Left ventricle myocardium inferior (tissue), 1 donor: Measurements from ENCODE around the gene JAML. TPM values are rescaled to one million over a fixed set of nuclear protein-coding genes. Genes with fewer than 3 reads are reported as not detected.

ENCODE experiments used
- DNase-seq: peaks from one replicate; pipeline ENCODE4 v3.0.0-alpha.2; 2020
- H3K27ac ChIP-seq: fragments of 200-600 bp; replicated peaks from 2 replicates; pipeline ENCODE4 v1.8.0; 2021
- H3K27me3 ChIP-seq: fragments of 200-600 bp; 2 replicates; pipeline ENCODE4 v1.8.0; 2021; ENCODE audit warnings: low read depth
- H3K36me3 ChIP-seq: fragments of 200-600 bp; 2 replicates; pipeline ENCODE4 v1.8.0; 2021
- H3K4me1 ChIP-seq: fragments of 200-600 bp; 2 replicates; pipeline ENCODE4 v1.8.0; 2021
- H3K4me3 ChIP-seq: fragments of 200-600 bp; 2 replicates; pipeline ENCODE4 v1.8.0; 2021; ENCODE audit warnings: mild to moderate bottlenecking, moderate library complexity
- H3K9me3 ChIP-seq: fragments of 200-600 bp; replicated peaks from 2 replicates; pipeline ENCODE4 v1.8.0; 2021
- CTCF ChIP-seq: fragments of 200-600 bp; IDR thresholded peaks from 2 replicates; pipeline ENCODE4 v1.8.0; 2021; ENCODE audit warnings: antibody characterized with exemption, mild to moderate bottlenecking, borderline replicate concordance
- intact Hi-C: fragments of 100-400 bp; cut with micrococcal nuclease; formaldehyde crosslinking; loops from one replicate; pipeline ENCODE4 v1.11.0; 2022
- total RNA-seq: library from RNA; stranded (reverse); fragmentation: NEBNext Ultra II Directional; extraction: Animal tissue kit (Norgen Biotek cat#: 25700); gene quantifications from one replicate; pipeline ENCODE4 v1.2.1, GENCODE V29; 2021
- donor health status: DM: no; HTN: yes; CAD: no; lungs with severe emphysema.

JAML gene
- total RNA-seq, 1 donor from 2014 or later, result 2.9 TPM

- intact Hi-C loops, result no loop called here
- no peak for DNase-seq
- TF ChIP-seq CTCF, result no peak
- H3K36me3 ChIP-seq, result peaks cover 10% of the 10 kb centered on the region
- no peak overlapping the region for H3K4me3 ChIP-seq
- H3K4me1 ChIP-seq, result peaks cover 47% of the 10 kb centered on the region
- H3K27me3 ChIP-seq, result peaks cover 4% of the 10 kb centered on the region
- H3K9me3 ChIP-seq, result no peaks in the 10 kb centered on the region
- H3K27ac ChIP-seq, result no peak overlapping the region
Measured at GRCh38 chr11:118168316-118168715, 56.5 kb downstream of the JAML start.

- peaks cover 4% of the 10 kb centered on the region for H3K27me3 ChIP-seq
- H3K9me3 ChIP-seq, result no peaks in the 10 kb centered on the region
- no peak overlapping the region for H3K4me3 ChIP-seq
- peaks cover 10% of the 10 kb centered on the region for H3K36me3 ChIP-seq
- TF ChIP-seq CTCF, result no peak
- DNase-seq, result no peak
- no peak overlapping the region for H3K27ac ChIP-seq
- intact Hi-C loops, result no loop called here
- peaks cover 44% of the 10 kb centered on the region for H3K4me1 ChIP-seq
Measured at GRCh38 chr11:118167906-118168305, 56.9 kb downstream of the JAML start.

- Histone ChIP-seq H3K4me3 (no peak overlapping the region), H3K27ac (no peak overlapping the region), H3K27me3 (peaks cover 4% of the 10 kb centered on the region), H3K36me3 (peaks cover 10% of the 10 kb centered on the region), H3K9me3 (no peaks in the 10 kb centered on the region), H3K4me1 (peaks cover 44% of the 10 kb centered on the region)
- intact Hi-C loops, result no loop called here
- DNase-seq, result no peak
- no peak for TF ChIP-seq CTCF
Measured at GRCh38 chr11:118167253-118167652, 57.6 kb downstream of the JAML start.

- H3K36me3 ChIP-seq, result peaks cover 10% of the 10 kb centered on the region
Measured at GRCh38 chr11:118166641-118167040, 58.2 kb downstream of the JAML start.

GRCh38 chr11:118164885-118165284, 59.9 kb downstream of the JAML start:
- intact Hi-C loops, result no loop called here
- Histone ChIP-seq H3K27me3 (no peaks in the 10 kb centered on the region), H3K36me3 (peaks cover 10% of the 10 kb centered on the region), H3K9me3 (no peaks in the 10 kb centered on the region), H3K27ac (no peak overlapping the region), H3K4me3 (no peak overlapping the region), H3K4me1 (peaks cover 22% of the 10 kb centered on the region)
- no peak for TF ChIP-seq CTCF
- no peak for DNase-seq

More at GRCh38 chr11:118166641-118167040, 58.2 kb downstream of the JAML start:
- intact Hi-C loops, result no loop called here
- Histone ChIP-seq H3K27ac (no peak overlapping the region), H3K9me3 (no peaks in the 10 kb centered on the region), H3K4me1 (peaks cover 39% of the 10 kb centered on the region), H3K27me3 (peaks cover 4% of the 10 kb centered on the region), H3K4me3 (no peak overlapping the region)
- no peak for TF ChIP-seq CTCF
- no peak for DNase-seq

- Histone ChIP-seq H3K27ac (no peak overlapping the region), H3K4me3 (no peak overlapping the region), H3K4me1 (peaks cover 8% of the 10 kb centered on the region), H3K36me3 (peaks cover 10% of the 10 kb centered on the region), H3K27me3 (no peaks in the 10 kb centered on the region), H3K9me3 (no peaks in the 10 kb centered on the region)
- intact Hi-C loops, result no loop called here
- DNase-seq, result no peak
- no peak for TF ChIP-seq CTCF
Measured at GRCh38 chr11:118163494-118163893, 61.3 kb downstream of the JAML start.
